ENCODE results near the gene DNAH8.

- TF ChIP-seq CTCF (conservative IDR thresholded peaks at IDR 0.05; ENCODE audit: low read depth, low read length) (no peak), EZH2 (IDR thresholded peaks at IDR 0.05; ENCODE audit: low read length, unreplicated experiment) (no peak), EZH2phosphoT487 (IDR thresholded peaks at IDR 0.05; ENCODE audit: borderline replicate concordance, low read length) (no peak)
Measured at GRCh38 chr6:38853236-38853635, 138.1 kb downstream of the DNAH8 start.
